Bronchial epithelial cell (primary cell): Measurements from ENCODE around the gene SNPH. TPM values are rescaled to one million over a fixed set of nuclear protein-coding genes. Genes with fewer than 3 reads are reported as not detected.
"Not testable (repeated sequence)": the region's sequence is repeated elsewhere in the genome, so short reads cannot be mapped to it uniquely, and the experiment has no call there.

Experiments used
- DNase-seq: peaks from one replicate; pipeline ENCODE4 v3.0.0-alpha.2; 2010; ENCODE audit warnings: low read depth
- FAIRE-seq: peaks from 2 replicates; lab custom pipeline; 2011; peaks lifted over from hg19 to GRCh38; lab: Jason Lieb, UNC
- H3K27me3 ChIP-seq: 2 replicates; pipeline ENCODE4 v1.5.1; 2011; ENCODE audit warnings: low read length; ENCODE audit not compliant: control insufficient read depth, insufficient read depth
- H3K36me3 ChIP-seq: 2 replicates; pipeline ENCODE4 v1.5.1; 2011; ENCODE audit warnings: low read length; ENCODE audit not compliant: control insufficient read depth, insufficient read depth
- H3K4me3 ChIP-seq: 2 replicates; pipeline ENCODE4 v1.5.1; 2011; ENCODE audit warnings: mild to moderate bottlenecking, low read depth, low read length, control low read depth
- total RNA-seq: library from RNA; depleted of rRNA; stranded (reverse); fragments of >200 nt; gene quantifications from 2 replicates; pipeline ENCODE4 v1.2.1, GENCODE V29; 2014
- TF ChIP-seq, protein P1 (sequence below): IDR thresholded peaks from 2 replicates; pipeline ENCODE4 v1.5.1; 2011; ENCODE audit warnings: mild to moderate bottlenecking, moderate library complexity, low read length, control low read depth, inconsistent platforms; ENCODE audit not compliant: insufficient read depth, severe bottlenecking

Gene SNPH
- total RNA-seq: 1.7 and 1.8 TPM in 2 replicates

DNA sequence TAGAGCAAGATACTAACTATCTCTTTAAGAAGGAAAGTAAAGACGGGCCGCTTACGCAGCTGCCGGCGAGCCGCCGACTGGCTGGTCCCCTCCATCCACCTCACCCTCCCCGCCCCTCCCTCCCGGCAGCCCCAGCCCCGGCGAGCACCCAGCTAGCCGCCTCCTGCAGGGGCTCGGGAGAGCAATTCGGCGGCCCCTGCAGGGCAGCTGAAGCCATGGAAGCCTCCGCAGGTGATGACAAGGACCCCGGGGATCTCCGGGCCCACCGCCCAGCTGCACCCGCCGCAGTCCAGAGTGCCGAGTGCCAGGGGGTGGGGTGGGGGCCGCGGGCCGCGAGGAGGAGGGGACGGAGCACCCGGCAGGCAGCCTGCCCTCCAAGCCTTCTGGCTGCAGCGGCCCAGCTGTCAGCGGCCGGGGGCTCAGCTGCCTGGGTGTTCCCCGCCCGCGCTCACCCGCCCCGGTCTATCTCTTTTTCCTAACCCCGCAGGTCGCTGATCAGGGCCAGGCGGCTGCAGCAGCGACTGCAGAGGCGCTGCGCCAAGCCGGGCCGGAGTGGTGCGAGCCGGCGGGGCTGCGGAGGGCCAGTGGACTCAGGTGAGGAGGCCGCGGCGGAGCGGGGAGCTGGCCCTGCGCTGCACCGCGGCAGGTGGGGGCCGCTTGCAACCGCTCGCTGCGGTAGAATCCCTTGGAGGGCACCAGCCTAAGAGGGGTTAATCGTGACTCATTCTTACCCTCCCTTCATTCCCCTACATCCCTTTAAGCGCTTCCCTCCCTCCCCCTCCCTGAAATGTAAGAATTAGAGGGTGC is at the start of gene SNPH:
TSS of gene SNPH (plus strand) at position 128 of the 807 bp plus-strand sequence. CDS start 29,946 bp downstream, outside the sequence.
- H3K27me3 ChIP-seq: no peaks in the 10 kb centered on the region
- no peaks in the 10 kb centered on the region for H3K36me3 ChIP-seq
- no peak for FAIRE-seq
- TF ChIP-seq, protein P1, sequence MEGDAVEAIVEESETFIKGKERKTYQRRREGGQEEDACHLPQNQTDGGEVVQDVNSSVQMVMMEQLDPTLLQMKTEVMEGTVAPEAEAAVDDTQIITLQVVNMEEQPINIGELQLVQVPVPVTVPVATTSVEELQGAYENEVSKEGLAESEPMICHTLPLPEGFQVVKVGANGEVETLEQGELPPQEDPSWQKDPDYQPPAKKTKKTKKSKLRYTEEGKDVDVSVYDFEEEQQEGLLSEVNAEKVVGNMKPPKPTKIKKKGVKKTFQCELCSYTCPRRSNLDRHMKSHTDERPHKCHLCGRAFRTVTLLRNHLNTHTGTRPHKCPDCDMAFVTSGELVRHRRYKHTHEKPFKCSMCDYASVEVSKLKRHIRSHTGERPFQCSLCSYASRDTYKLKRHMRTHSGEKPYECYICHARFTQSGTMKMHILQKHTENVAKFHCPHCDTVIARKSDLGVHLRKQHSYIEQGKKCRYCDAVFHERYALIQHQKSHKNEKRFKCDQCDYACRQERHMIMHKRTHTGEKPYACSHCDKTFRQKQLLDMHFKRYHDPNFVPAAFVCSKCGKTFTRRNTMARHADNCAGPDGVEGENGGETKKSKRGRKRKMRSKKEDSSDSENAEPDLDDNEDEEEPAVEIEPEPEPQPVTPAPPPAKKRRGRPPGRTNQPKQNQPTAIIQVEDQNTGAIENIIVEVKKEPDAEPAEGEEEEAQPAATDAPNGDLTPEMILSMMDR: no peak
- H3K4me3 ChIP-seq: peak within 1 kb of the TSS; percentile 59
- peak; percentile 64 for DNase-seq

- not testable (repeated sequence) for DNase-seq, H3K36me3 ChIP-seq, H3K4me3 ChIP-seq, FAIRE-seq, H3K27me3 ChIP-seq
Measured at GRCh38 chr20:1216527-1217427, 49.3 kb upstream of the SNPH start.

DNA sequence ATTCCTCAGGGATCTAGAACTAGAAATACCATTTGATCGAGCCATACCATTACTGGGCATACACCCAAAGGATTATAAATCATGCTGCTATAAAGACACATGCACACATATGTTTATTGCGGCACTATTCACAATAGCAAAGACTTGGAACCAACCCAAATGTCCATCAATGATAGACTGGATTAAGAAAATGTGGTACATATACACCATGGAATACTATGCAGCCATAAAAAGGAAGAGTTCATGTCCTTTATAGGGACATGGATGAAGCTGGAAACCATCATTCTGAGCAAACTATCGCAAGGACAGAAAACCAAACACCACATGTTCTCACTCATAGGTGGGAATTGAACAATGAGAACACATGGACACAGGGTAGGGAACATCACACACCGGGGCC is 43.3 kb upstream of the SNPH start:
- not testable (repeated sequence) for H3K4me3 ChIP-seq, FAIRE-seq, DNase-seq, H3K27me3 ChIP-seq, H3K36me3 ChIP-seq

DNA sequence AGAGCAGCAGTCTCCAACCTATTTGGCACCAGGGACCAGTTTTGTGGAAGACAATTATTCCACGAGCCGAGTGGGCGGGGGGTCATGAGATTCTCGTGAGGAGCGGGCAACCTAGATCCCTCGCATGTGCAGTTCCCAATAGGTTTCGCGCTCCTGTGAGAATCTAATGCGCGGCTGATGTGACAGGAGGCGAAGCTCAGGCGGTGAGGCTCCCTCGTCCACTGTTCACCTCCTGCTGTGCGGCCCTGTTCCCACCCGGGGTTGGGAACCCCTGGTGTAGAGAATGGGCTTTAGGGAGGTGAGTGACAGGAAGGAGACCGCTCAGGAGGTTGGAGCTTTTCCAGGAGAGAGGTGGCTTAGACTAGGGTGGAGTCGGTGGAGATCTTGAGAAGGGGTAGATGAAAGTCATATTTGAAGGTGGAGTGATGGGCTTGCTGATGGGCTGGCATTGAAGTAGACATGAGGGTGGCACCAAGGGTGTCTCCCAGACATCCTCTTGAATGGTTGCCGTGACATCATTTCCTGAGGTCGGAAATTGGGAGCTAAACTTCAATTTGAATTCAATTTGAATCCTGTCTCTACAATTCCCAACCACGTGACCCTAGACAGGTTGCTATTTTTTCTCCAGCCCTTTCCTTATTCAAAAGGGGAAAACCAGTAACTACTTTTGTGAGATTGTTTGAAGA is 41.7 kb upstream of the SNPH start:
- no peaks in the 10 kb centered on the region for H3K36me3 ChIP-seq
- H3K4me3 ChIP-seq: no peak overlapping the region
- FAIRE-seq (peak; percentile 52), DNase-seq (no peak)
- TF ChIP-seq, protein P1: no peak
- H3K27me3 ChIP-seq: peaks cover 8% of the 10 kb centered on the region

DNA sequence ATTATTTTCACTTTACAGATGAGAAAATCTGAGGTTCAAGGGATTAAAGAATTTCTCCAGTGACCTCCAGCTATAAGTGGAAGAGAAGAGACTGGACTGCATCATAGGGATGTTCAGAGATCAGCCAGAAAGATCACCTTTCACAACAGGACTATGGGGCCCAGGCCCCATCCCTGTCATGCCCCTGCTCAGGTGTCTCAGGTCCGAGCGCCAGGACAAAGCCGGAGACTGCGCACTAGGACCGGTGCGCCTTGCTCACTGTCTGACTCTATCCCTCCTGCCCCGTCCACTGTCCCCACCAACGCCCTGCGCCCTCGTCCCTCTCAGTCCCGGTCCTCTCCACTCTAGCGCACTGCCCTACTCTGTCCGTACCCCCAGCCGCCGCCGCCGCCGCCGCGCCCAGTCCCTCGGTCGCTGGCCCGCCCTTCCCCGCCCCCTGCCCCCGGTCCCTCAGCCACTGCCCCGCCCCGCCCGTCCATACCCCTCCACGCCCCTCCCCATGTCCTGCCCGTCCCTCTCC is 40.8 kb upstream of the SNPH start:
- DNase-seq: peak; percentile 20
- Histone ChIP-seq H3K4me3 (peak overlapping the region; percentile 35), H3K27me3 (peaks cover 8% of the 10 kb centered on the region), H3K36me3 (no peaks in the 10 kb centered on the region)
- no peak for FAIRE-seq
- TF ChIP-seq, protein P1: no peak

- FAIRE-seq (no peak), DNase-seq (no peak)
- no peaks in the 10 kb centered on the region for H3K36me3 ChIP-seq
- peaks cover 8% of the 10 kb centered on the region for H3K27me3 ChIP-seq
- H3K4me3 ChIP-seq: peak within 1 kb of the TSS; percentile 53
- TF ChIP-seq, protein P1: no peak
Measured at GRCh38 chr20:1225783-1226654, 40.1 kb upstream of the SNPH start, which contains the start of gene RAD21L1. Gene RAD21L1 (plus strand): TSS chr20:1226044. CDS start chr20:1228454, 2,410 bp downstream.
